ENCODE data around the gene HPDL. TPM values are rescaled to one million over a fixed set of nuclear protein-coding genes. Genes with fewer than 3 reads are reported as not detected.

HPDL gene
- total and polyA plus RNA-seq, 2 of the 8 experiments (the other 6 are each of a cell fraction or from before 2014, with no cell fraction given): 58.5 to 62.7 TPM

DNA sequence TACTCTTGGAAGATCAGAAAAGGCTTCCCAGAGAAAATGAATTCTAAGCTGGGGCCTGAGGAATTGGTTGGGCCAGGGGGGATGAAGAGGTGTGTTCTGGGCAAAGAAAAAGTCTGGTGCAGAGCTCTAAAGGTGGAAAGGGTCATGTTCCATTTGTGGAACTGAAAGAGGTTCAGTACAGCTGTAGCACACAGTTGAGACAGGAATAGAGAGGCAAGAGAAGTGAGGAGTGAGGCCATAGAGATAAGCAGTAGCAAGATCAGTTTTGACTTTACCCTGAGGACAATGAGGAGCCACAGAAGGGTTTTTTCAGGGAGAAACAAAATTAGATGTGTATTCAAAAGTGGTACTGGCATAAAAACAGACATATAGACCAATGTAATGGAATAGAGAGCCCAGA, 43.9 kb downstream of the HPDL start (continued):
- TF ChIP-seq JUND (IDR thresholded peaks at IDR 0.05; ENCODE audit: low read length) (no peak), TAF7 (optimal IDR thresholded peaks at IDR 0.05; ENCODE audit: borderline replicate concordance, low read depth, low read length) (no peak), RNF2 (IDR thresholded peaks at IDR 0.05; ENCODE audit: borderline replicate concordance, low read depth, low read length, missing control alignments, poor library complexity, severe bottlenecking) (no peak), EGR1 (IDR thresholded peaks at IDR 0.05; ENCODE audit: borderline replicate concordance, low read depth, low read length) (no peak), PHF8 (conservative IDR thresholded peaks at IDR 0.05; ENCODE audit: low read depth, low read length) (no peak), YY1 (IDR thresholded peaks at IDR 0.05; ENCODE audit: low read depth, low read length) (no peak), RXRA (IDR thresholded peaks at IDR 0.05; ENCODE audit: insufficient read depth, low read depth, low read length) (no peak), KDM1A (IDR thresholded peaks at IDR 0.05; ENCODE audit: borderline replicate concordance, low read length) (no peak), SAP30 (IDR thresholded peaks at IDR 0.05; ENCODE audit: insufficient read depth, insufficient replicate concordance, low read length) (no peak), TEAD4 (IDR thresholded peaks at IDR 0.05; ENCODE audit: low read depth, low read length) (no peak), CREB1 (IDR thresholded peaks at IDR 0.05) (no peak)
- TF ChIP-seq, protein P1, sequence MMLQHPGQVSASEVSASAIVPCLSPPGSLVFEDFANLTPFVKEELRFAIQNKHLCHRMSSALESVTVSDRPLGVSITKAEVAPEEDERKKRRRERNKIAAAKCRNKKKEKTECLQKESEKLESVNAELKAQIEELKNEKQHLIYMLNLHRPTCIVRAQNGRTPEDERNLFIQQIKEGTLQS (IDR thresholded peaks at IDR 0.05; ENCODE audit: insufficient read depth, low read depth, low read length): no peak

All from H1 (cell line).